SU-DHL-6 (cell line): ENCODE measurements around the gene TOR1AIP1.

Experiments
- H2AFZ ChIP-seq: fragments of 200-600 bp; sonication (generic); 2 replicates; pipeline ENCODE4 v1.6.1; 2014; ENCODE audit warnings: low read depth, mild to moderate bottlenecking, moderate library complexity, mixed read lengths, antibody characterized with exemption, low read length; ENCODE audit not compliant: severe bottlenecking
- H3F3A ChIP-seq: fragments of 200-600 bp; shearing (Covaris generic); 2 replicates; pipeline ENCODE4 v1.6.0; 2016; ENCODE audit warnings: antibody characterized with exemption, mild to moderate bottlenecking; ENCODE audit not compliant: insufficient read depth
- H3K27ac ChIP-seq: fragments of 200-600 bp; sonication (generic); 2 replicates; pipeline ENCODE4 v1.5.1; 2016; ENCODE audit warnings: low read depth, mild to moderate bottlenecking, low read length, moderate library complexity, mixed read lengths
- H3K27me3 ChIP-seq: fragments of 200-600 bp; sonication (generic), shearing (Covaris generic); 2 replicates; pipeline ENCODE4 v1.6.0; 2014; ENCODE audit warnings: mild to moderate bottlenecking, low read length
- H3K36me3 ChIP-seq: fragments of 200-600 bp; sonication (generic); 2 replicates; pipeline ENCODE4 v1.6.1; 2014; ENCODE audit warnings: mild to moderate bottlenecking, low read length, mixed read lengths
- H3K4me2 ChIP-seq: fragments of 300-600, 200-600 bp; shearing (Covaris generic), sonication (generic); 2 replicates; pipeline ENCODE4 v1.6.0; 2014; ENCODE audit warnings: low read length, low read depth, mild to moderate bottlenecking; ENCODE audit not compliant: poor library complexity, severe bottlenecking
- H3K4me3 ChIP-seq: fragments of 200-600 bp; sonication (generic); 2 replicates; pipeline ENCODE4 v1.5.1; 2014; ENCODE audit warnings: antibody characterized with exemption, low read length, mild to moderate bottlenecking, mixed read lengths; ENCODE audit not compliant: insufficient read depth, poor library complexity, severe bottlenecking
- H3K79me2 ChIP-seq: fragments of 200-600 bp; sonication (generic); 2 replicates; pipeline ENCODE4 v1.6.1; 2014; ENCODE audit warnings: mild to moderate bottlenecking, low read length, moderate library complexity; ENCODE audit not compliant: insufficient read depth
- H3K9ac ChIP-seq: fragments of 200-600 bp; sonication (generic); 2 replicates; pipeline ENCODE4 v1.7.0; 2014; ENCODE audit warnings: mild to moderate bottlenecking, low read length
- H3K9me2 ChIP-seq: fragments of 200-600 bp; sonication (generic); replicated peaks from 2 replicates; pipeline ENCODE4 v1.6.1; 2014; ENCODE audit warnings: low read length; ENCODE audit not compliant: insufficient read depth
- H3K9me3 ChIP-seq: fragments of 200-600 bp; sonication (generic); 2 replicates; pipeline ENCODE4 v1.6.1; 2014; ENCODE audit warnings: low read length, mixed read lengths; ENCODE audit not compliant: insufficient read depth
- H4K20me1 ChIP-seq: fragments of 200-600 bp; sonication (generic); 2 replicates; pipeline ENCODE4 v1.6.1; 2014; ENCODE audit warnings: low read depth, mild to moderate bottlenecking, antibody characterized with exemption, low read length, moderate library complexity, mixed read lengths
- EZH2phosphoT487 ChIP-seq: fragments of 200-600 bp; sonication (generic), shearing (Covaris generic); conservative IDR thresholded peaks from 2 replicates; pipeline ENCODE4 v1.6.1; 2018; ENCODE audit warnings: mild to moderate bottlenecking, antibody characterized with exemption, low read length, moderate library complexity, mixed read lengths
- TF ChIP-seq, protein P1 (sequence below): fragments of 200-600 bp; sonication (generic); IDR thresholded peaks from one replicate; pipeline ENCODE4 v1.5.1; 2017; ENCODE audit warnings: antibody characterized with exemption, mild to moderate bottlenecking, low read length, moderate library complexity; ENCODE audit not compliant: insufficient read depth, poor library complexity, severe bottlenecking

The TOR1AIP1 gene

DNA sequence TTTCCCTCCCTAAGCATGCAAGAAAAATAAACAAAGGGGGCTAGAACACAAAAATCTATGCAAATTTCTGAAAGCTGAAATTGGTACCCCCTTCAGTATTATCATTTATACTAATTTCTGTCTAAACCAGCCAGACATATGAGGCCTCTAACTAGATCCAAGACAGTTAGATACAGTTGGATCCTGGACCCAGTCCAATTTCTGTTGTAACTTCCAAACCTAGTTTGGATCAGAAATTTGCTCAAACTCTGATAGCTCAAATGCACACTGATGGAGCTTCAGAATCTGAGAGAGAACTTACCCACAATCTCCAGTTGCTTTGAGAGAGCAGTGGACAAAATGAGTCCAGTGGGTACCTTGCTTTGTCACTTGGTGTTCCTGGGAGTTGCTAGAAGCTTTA is 84.5 kb downstream of the TOR1AIP1 start:
- H3K4me3 ChIP-seq, result no peak overlapping the region
- TF ChIP-seq, protein P1, sequence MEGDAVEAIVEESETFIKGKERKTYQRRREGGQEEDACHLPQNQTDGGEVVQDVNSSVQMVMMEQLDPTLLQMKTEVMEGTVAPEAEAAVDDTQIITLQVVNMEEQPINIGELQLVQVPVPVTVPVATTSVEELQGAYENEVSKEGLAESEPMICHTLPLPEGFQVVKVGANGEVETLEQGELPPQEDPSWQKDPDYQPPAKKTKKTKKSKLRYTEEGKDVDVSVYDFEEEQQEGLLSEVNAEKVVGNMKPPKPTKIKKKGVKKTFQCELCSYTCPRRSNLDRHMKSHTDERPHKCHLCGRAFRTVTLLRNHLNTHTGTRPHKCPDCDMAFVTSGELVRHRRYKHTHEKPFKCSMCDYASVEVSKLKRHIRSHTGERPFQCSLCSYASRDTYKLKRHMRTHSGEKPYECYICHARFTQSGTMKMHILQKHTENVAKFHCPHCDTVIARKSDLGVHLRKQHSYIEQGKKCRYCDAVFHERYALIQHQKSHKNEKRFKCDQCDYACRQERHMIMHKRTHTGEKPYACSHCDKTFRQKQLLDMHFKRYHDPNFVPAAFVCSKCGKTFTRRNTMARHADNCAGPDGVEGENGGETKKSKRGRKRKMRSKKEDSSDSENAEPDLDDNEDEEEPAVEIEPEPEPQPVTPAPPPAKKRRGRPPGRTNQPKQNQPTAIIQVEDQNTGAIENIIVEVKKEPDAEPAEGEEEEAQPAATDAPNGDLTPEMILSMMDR, result no peak
- TF ChIP-seq EZH2phosphoT487, result no peak
- peaks cover 10% of the 10 kb centered on the region; the same call in 1 of the 2 replicates for H3K9me3 ChIP-seq
- no peak overlapping the region for H3K4me2 ChIP-seq
- no peaks in the 10 kb centered on the region for H4K20me1 ChIP-seq
- H3K27ac ChIP-seq, result no peak overlapping the region
- no peak overlapping the region for H2AFZ ChIP-seq
- no peak overlapping the region for H3K9ac ChIP-seq
- H3K27me3 ChIP-seq, result no peaks in the 10 kb centered on the region
- H3K9me2 ChIP-seq, result no peaks in the 10 kb centered on the region
- H3K79me2 ChIP-seq, result peaks cover 95% of the 10 kb centered on the region
- peaks cover 10% of the 10 kb centered on the region for H3K36me3 ChIP-seq
- no peaks in the 10 kb centered on the region for H3F3A ChIP-seq

DNA sequence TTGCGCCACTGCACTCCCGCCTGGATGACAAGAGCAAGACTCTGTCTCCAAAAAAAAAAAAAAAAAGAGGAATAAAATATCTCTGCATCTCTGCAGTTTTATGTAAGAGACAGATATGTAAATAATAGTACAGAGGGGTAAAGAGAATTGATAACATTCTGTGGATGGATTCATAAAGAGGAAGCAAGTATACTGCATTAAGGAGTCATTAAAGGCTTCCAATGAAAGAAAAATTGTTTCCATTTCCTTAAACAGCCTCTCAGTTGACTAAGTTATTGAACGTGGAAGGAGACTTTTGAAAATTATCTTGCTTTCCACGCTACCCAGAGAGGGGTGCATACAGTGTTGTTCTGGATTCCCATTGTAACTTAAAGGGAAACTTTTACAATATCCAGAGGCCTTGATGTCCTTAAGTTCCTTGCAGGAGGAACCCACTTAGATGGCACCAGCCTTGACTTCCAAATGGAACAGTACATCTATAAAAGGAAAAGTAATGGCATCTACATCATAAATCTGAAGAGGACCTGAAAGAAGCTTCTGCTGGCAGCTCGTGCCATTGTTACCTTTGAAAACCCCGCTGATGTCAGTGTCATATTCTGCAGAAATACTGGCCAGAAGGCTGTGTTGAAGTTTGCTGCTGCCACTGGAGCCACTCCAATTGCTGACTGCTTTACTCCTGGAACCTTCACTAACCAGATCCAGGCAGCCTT is 86.4 kb downstream of the TOR1AIP1 start:
- H4K20me1 ChIP-seq, result peaks cover 7% of the 10 kb centered on the region; the same call in 1 of the 2 replicates
- H3K4me2 ChIP-seq, result no peak overlapping the region
- H3K36me3 ChIP-seq, result peaks cover 10% of the 10 kb centered on the region
- H3K27me3 ChIP-seq, result no peaks in the 10 kb centered on the region
- no peak overlapping the region for H3K27ac ChIP-seq
- TF ChIP-seq EZH2phosphoT487, result no peak
- TF ChIP-seq, protein P1, result no peak
- H3K9me2 ChIP-seq, result no peaks in the 10 kb centered on the region
- H3K9me3 ChIP-seq, result peaks cover 10% of the 10 kb centered on the region; the same call in 1 of the 2 replicates
- no peak overlapping the region for H3K9ac ChIP-seq
- no peaks in the 10 kb centered on the region for H3F3A ChIP-seq
- H3K79me2 ChIP-seq, result peaks cover 94% of the 10 kb centered on the region
- H2AFZ ChIP-seq, result no peak overlapping the region
- no peak overlapping the region for H3K4me3 ChIP-seq

GRCh38 chr1:179968994-179969919 is 87.2 kb downstream of the TOR1AIP1 start:
- Histone ChIP-seq H3K27ac (no peak overlapping the region; the same call in 1 of the 2 replicates), H4K20me1 (peaks cover 8% of the 10 kb centered on the region; the same call in 1 of the 2 replicates), H2AFZ (no peak overlapping the region), H3F3A (no peaks in the 10 kb centered on the region), H3K9ac (no peak overlapping the region), H3K36me3 (peaks cover 10% of the 10 kb centered on the region), H3K9me3 (peaks cover 10% of the 10 kb centered on the region; the same call in 1 of the 2 replicates), H3K9me2 (no peaks in the 10 kb centered on the region), H3K4me2 (no peak overlapping the region), H3K79me2 (peaks cover 94% of the 10 kb centered on the region), H3K4me3 (no peak overlapping the region), H3K27me3 (no peaks in the 10 kb centered on the region)
- TF ChIP-seq, protein P1, result no peak
- no peak for TF ChIP-seq EZH2phosphoT487
